Chondrocyte (in vitro differentiated cells): ENCODE measurements around the gene DND1. TPM values are rescaled to one million over a fixed set of nuclear protein-coding genes. Genes with fewer than 3 reads are reported as not detected.

Source experiments
- DNase-seq: peaks from one replicate; pipeline ENCODE4 v3.0.0; 2021; ENCODE audit warnings: mixed read lengths, low spot score
- H3K27ac Mint-ChIP-seq: one replicate; pipeline ENCODE4 v1.8.0; 2021; ENCODE audit warnings: mild to moderate bottlenecking, moderate library complexity, mixed read lengths; ENCODE audit not compliant: unreplicated experiment
- H3K27me3 Mint-ChIP-seq: 2 replicates; pipeline ENCODE4 v1.8.0; 2021; ENCODE audit warnings: low read depth, mixed read lengths
- H3K36me3 Mint-ChIP-seq: 2 replicates; pipeline ENCODE4 v1.8.0; 2021; ENCODE audit warnings: low read depth, mixed read lengths
- H3K4me1 Mint-ChIP-seq: 2 replicates; pipeline ENCODE4 v1.8.0; 2021; ENCODE audit warnings: low read depth, mild to moderate bottlenecking, mixed read lengths
- H3K4me3 Mint-ChIP-seq: one replicate; pipeline ENCODE4 v1.8.0; 2021; ENCODE audit warnings: mild to moderate bottlenecking, moderate library complexity, mixed read lengths; ENCODE audit not compliant: unreplicated experiment
- H3K9me3 Mint-ChIP-seq: 2 replicates; pipeline ENCODE4 v1.8.0; 2021; ENCODE audit warnings: low read depth, mixed read lengths
- total RNA-seq: library from RNA; stranded (reverse); gene quantifications from 3 replicates; pipeline ENCODE4 v1.2.1, GENCODE V29; 2021
- TF ChIP-seq, protein P1 (sequence below): fragments of 200-600 bp; sonication (generic); IDR thresholded peaks from 2 replicates; pipeline ENCODE4 v1.5.0; 2021; ENCODE audit warnings: antibody characterized with exemption, mild to moderate bottlenecking, moderate library complexity

Gene DND1
- total RNA-seq, 1 donor from 2014 or later: 1.3 TPM

DNA sequence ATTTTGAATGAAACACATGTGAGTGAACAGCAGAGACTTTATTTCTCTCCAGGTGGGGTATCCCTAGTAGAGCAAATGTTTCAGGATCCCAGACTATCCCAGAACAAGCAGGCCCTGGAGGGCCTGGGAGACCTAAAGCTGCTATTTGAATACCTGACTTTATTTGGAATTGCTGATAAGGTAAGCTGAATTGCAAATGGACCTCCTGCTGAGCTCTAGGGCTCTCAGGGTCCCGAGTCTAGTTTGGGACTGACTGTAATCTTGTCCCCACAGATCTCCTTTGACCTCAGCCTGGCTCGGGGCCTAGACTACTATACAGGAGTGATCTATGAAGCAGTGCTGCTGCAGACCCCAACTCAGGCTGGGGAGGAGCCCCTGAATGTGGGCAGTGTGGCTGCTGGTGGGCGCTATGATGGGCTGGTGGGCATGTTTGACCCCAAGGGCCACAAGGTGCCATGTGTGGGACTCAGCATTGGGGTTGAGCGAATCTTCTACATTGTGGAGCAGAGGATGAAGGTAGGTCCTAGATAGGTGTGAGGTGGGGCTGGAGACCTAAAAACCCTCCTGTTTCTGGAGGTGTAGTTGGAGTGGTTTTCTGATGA lies 23.6 kb upstream of the DND1 start:
- Mint-ChIP-seq H3K27me3 (no peaks in the 10 kb centered on the region), H3K4me1 (peaks cover 40% of the 10 kb centered on the region), H3K36me3 (peaks cover 37% of the 10 kb centered on the region), H3K4me3 (no peak overlapping the region), H3K27ac (peak overlapping the region; percentile 35), H3K9me3 (no peaks in the 10 kb centered on the region)
- DNase-seq: no peak
- TF ChIP-seq, protein P1, sequence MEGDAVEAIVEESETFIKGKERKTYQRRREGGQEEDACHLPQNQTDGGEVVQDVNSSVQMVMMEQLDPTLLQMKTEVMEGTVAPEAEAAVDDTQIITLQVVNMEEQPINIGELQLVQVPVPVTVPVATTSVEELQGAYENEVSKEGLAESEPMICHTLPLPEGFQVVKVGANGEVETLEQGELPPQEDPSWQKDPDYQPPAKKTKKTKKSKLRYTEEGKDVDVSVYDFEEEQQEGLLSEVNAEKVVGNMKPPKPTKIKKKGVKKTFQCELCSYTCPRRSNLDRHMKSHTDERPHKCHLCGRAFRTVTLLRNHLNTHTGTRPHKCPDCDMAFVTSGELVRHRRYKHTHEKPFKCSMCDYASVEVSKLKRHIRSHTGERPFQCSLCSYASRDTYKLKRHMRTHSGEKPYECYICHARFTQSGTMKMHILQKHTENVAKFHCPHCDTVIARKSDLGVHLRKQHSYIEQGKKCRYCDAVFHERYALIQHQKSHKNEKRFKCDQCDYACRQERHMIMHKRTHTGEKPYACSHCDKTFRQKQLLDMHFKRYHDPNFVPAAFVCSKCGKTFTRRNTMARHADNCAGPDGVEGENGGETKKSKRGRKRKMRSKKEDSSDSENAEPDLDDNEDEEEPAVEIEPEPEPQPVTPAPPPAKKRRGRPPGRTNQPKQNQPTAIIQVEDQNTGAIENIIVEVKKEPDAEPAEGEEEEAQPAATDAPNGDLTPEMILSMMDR: no peak

DNA sequence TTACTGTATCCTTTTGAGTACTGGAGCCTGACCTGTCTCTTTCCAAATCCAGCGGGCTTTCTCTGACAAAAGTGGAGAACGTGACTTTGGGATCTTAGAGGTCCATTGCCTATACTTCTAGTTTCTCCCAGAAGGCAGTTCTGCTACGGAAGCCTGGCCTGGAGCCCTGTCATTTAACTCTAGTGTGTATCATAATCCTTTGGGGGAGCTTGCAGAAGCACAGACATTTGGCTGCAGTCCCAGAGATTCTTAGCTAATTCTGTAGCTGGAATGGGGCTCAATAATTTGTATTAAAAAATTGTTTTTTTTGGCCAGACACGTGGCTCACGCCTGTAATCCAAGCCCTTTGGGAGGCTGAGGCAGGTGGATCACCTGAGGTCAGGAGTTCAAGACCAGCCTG lies 20.9 kb upstream of the DND1 start:
- Mint-ChIP-seq H3K27ac (no peak overlapping the region), H3K36me3 (peaks cover 29% of the 10 kb centered on the region), H3K27me3 (no peaks in the 10 kb centered on the region), H3K4me1 (peaks cover 33% of the 10 kb centered on the region), H3K9me3 (no peaks in the 10 kb centered on the region), H3K4me3 (no peak overlapping the region)
- DNase-seq: no peak
- TF ChIP-seq, protein P1: no peak

DNA sequence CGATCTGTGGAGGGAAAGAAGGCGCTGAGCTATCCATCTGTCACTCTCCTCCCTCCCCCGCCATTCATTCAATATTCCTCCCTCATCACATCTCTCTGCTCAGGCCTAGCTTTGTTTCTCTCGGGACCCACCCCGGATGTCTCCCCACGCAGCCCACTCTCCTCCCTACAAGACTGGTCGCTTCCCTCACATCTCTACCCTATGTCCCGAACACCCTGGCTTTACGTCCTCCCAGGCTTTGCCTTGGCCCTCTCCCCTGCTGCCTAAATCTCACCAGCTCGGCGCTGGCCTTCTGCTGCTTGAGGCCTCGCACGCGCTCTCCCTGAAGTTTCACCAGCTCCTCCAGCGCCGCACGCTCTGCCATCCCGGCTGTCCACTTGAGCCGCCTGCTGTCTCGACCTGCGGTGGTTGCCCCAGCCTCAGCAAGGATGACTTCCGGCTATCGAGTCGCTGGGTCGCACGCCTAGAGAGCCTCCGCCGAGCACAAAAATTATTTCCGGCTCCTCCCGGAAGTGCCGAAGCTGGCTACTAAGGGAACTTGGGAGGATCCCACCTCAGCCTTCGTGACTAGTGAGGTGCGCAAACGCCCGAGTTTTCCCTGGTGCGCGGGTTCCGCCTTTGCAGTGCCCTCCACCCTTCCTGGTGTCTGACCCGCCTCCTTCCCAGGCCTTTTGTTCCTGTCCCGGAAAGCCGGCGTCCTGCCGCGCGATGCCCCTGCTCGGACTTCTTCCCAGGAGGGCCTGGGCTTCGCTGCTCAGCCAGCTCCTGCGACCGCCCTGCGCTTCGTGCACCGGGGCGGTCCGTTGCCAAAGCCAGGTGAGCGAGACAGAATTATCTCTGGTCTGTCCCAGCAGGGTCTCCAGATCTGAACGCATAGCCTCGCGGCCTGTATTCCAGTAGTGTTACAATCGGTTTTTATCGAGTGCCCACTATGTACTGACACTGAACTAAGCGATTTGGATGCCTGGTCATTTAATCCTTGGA lies 17.9 kb upstream of the DND1 start, which contains the start of the genes HARS1 and HARS2:
Gene HARS1 (minus strand): TSS at position 430 of the 984 bp plus-strand sequence. CDS start 66 bp downstream, at position 364.
Gene HARS2 (plus strand): TSS at position 515 of the 984 bp plus-strand sequence. CDS start 194 bp downstream, at position 709.
- Mint-ChIP-seq H3K4me3 (peak within 1 kb of the TSS; percentile 94), H3K4me1 (peaks cover 33% of the 10 kb centered on the region), H3K27ac (peak within 1 kb of the TSS; percentile 97), H3K27me3 (no peaks in the 10 kb centered on the region), H3K36me3 (peaks cover 7% of the 10 kb centered on the region), H3K9me3 (no peaks in the 10 kb centered on the region)
- DNase-seq: peak; percentile 97
- TF ChIP-seq, protein P1: no peak

DNA sequence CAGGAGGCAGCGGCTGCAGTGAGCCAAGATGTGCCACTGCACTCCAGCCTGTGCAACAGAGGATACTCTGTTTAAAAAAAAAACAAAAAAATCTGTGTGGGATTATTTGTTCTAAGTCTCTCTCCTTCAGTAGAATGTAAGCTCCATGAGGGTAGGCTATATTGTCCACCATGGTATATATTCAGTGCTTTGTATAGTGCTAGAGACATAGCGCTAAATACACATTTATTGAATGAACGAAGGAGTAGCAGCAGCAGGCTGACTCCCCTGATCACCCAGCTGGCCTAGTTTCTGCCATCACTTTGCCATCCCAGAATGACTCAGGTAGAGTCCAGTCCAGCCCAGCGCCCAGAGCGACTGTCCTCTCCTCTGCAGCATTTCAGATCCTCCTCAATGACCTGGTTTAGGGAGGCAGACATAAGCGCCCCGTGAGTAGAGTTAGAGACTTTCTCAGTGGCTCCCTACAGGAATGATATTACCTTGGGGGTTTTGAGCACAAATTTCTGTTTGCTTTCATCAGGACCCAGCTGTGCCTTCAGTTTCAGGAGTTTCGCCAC lies 17.1 kb upstream of the DND1 start:
- no peak for DNase-seq
- TF ChIP-seq, protein P1: no peak
- Mint-ChIP-seq H3K36me3 (peaks cover 6% of the 10 kb centered on the region), H3K9me3 (no peaks in the 10 kb centered on the region), H3K27me3 (no peaks in the 10 kb centered on the region), H3K4me3 (peak overlapping the region; percentile 94), H3K27ac (peak overlapping the region; percentile 97), H3K4me1 (peaks cover 33% of the 10 kb centered on the region)

DNA sequence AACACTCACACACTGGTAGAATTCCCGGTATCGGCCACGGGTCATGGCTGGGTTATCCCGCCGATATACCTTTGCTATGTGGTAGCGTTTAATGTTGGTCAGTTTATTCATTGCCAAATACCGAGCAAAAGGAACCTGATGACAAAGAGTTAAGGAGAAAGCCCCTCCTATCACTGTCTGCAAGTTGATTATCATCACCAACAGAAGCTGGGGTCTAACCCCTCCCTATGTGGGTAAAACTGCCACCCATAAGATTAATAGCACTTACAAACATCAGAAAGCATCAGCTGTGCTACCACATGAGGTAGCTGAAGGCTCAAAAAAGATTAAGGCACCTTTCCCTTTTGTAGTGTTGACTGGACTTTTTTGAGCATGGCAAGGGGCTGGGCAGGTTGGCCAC lies 5.6 kb upstream of the DND1 start:
- DNase-seq: no peak
- no peaks in the 10 kb centered on the region for H3K9me3 Mint-ChIP-seq
- peaks cover 21% of the 10 kb centered on the region for H3K36me3 Mint-ChIP-seq
- H3K27ac Mint-ChIP-seq: no peak overlapping the region
- no peaks in the 10 kb centered on the region for H3K27me3 Mint-ChIP-seq
- H3K4me3 Mint-ChIP-seq: no peak overlapping the region
- H3K4me1 Mint-ChIP-seq: no peaks in the 10 kb centered on the region
- TF ChIP-seq, protein P1: no peak
